ENCODE data around the gene HYCC1. TPM values are rescaled to one million over a fixed set of nuclear protein-coding genes. Genes with fewer than 3 reads are reported as not detected.
"Not testable (repeated sequence)": the region's sequence is repeated elsewhere in the genome, so short reads cannot be mapped to it uniquely, and the experiment has no call there.

HYCC1 gene
- total RNA-seq, 1 experiment from 2014 or later: 19.6 TPM

DNA sequence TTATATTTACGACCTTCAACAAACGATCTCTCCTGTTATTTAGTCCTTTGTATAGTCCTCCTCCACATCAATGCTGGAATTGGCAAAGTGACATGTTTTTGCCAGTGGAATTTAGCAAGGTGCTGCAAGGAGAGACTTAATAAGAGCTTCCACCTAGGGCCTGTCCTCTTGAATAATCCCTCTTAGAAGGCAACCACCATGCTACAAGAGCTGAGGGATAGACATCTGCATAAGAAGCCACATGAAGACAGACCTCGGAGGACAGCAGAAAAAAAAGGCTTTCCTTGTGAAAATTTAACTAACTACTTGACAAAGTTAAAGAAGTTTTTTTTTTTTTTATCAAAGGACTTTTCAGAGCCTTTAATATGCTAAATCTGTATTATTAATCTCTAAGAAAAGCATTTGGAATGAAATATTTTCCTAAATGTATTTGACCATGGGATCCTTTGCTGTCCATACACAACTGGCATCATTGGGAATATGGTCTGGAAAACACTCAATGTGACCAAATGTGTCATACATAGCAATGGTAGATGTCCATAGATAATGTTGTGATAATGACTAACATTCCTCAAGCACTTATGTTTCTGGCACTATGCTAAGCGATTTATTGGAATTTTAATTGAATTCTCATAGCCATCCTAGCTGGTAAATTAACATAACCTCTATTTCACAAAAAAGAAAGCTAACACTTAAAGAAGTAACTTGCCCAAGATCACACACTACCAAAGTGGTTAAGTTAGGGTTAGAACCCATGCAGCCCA, 13.2 kb downstream of the HYCC1 start:
- no peaks in the 10 kb centered on the region for H3K36me3 ChIP-seq
- DNase-seq: no peak
- H3K4me3 ChIP-seq: no peak overlapping the region
- H3K27me3 ChIP-seq: no peaks in the 10 kb centered on the region
- H3K9me3 ChIP-seq: no peaks in the 10 kb centered on the region

DNA sequence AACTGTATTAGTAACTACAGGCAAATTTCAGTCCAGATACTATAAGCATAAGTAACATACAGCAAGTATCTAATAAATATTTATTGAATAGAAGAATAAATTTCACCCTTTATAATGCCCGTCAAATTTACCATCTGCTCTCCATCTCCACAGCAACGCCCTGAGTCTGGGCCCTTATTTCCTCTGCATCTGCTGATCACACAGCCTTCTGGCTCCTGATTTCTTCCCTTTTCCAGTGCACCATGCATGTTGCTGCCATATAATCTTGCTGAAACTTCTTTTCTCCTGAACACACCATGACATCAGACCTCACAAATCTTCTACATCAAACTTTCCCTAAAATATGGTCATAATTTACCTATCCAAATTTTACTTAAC, 15.4 kb downstream of the HYCC1 start:
- H3K4me3 ChIP-seq: no peak overlapping the region
- no peaks in the 10 kb centered on the region for H3K27me3 ChIP-seq
- DNase-seq: no peak
- H3K36me3 ChIP-seq: no peaks in the 10 kb centered on the region
- H3K9me3 ChIP-seq: no peaks in the 10 kb centered on the region

DNA sequence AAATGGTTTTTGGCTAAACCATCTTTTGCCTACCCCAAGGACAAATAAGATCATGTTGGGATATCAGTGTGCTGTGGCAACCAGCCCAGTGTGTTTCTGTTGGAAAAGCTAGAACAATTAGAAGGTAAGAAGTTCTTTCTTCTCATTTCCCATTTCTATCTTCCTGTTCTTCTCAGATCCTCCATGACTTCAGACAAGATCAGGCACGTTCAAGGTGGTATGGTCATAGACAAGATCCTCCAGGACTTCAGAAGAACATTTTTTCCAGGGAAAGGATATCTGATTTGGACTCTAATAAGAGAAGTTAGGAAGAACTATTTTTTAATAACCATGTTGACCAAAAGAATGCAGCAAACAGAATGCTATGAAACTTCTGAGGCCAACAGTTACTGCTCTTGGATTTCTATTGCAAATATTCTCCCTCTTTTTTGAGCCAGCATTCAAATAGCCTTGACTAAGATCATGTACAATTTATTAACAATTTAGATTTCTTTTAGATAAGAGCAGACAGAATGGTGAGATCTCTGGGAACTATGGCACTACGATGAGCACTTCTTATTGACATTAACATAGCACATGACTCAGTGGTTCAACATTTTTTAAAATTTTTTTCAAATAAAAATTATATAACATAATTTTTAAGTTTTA, 15.9 kb downstream of the HYCC1 start:
- H3K27me3 ChIP-seq: no peaks in the 10 kb centered on the region
- no peak overlapping the region for H3K4me3 ChIP-seq
- H3K9me3 ChIP-seq: no peaks in the 10 kb centered on the region
- no peaks in the 10 kb centered on the region for H3K36me3 ChIP-seq
- no peak for DNase-seq

DNA sequence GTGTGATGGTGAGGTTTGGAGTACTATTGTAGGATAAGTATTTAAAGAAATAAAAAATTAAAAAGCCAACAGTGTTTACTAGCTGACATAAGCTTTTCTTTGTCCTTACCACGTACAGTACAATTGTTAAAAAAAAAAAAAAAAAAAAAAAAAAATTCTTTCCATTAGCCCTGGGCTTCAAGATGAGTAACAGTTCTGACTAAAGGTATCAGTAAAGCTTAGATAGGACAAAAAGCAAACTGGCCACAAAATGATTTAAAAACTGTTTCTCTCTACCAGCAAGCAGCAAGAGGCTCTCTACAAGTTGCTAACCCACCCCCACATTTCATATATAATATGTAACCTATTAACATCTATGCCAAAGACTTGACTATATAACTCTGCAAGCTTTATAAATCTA, 17.5 kb downstream of the HYCC1 start:
- Histone ChIP-seq H3K4me3 (no peak overlapping the region), H3K9me3 (no peaks in the 10 kb centered on the region), H3K36me3 (no peaks in the 10 kb centered on the region), H3K27me3 (no peaks in the 10 kb centered on the region)
- DNase-seq: no peak

DNA sequence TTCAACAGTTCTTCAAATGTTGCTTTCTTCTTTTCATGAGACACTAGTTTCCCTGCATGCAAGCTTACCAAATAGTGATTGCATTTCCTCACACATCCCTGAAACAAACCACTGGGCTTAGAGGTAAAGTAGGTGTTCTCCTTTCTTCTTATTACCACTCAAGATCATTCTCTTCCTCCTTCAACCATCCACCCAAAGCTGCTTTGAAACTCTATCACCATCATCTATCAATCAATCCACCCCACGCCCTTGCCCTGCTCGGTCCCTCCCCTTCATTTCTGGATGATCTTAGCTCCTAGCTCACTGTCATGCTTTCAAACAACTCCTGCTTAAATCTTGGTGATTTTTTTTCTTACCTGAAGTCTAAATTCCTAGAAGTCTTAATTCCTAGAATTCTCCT, 18.9 kb downstream of the HYCC1 start:
- Histone ChIP-seq H3K9me3 (no peaks in the 10 kb centered on the region), H3K27me3 (no peaks in the 10 kb centered on the region), H3K4me3 (no peak overlapping the region), H3K36me3 (peaks cover 2% of the 10 kb centered on the region)
- no peak for DNase-seq

DNA sequence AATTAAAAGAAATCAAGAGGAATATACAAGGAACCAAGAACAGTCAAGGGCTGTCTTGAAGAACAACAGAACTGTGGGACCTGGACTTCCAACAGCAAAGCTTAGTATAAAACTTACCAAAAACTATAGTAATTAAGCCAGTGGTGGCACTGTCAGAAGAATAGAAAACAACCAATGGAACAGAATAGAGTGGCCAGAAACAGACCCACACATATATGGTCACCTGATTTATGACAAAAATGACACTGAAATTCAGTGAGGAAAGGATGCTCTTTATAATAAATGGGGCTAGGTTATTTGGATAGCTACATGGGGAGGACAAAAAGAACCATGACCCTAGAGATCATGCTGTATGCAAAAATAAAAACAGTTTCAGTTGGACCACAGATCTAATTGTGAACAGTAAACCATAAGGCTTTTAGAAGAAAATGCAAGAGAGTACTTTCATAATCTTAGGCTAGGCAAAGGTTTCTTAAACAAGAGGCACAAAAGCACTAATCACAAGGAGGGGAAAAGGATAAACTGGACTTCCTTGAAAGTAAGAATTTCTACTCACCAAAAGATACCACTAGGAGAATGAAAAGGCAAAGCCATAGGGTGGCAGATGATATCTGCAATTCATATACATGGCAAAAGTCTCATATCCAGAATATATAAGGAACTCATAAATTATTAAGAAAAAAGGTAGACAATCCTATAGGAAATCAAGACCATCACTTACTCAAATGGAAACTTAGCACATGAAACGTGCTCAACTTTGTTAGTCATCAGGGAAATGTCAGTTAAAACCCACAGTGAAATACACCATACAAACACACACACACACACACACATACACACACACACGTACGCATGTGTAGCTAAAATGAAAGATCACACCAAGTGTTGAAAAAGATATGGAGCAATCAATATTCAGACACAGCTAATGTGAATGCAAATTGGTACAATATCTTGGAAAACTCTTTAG, 20.8 kb downstream of the HYCC1 start:
- no peaks in the 10 kb centered on the region for H3K27me3 ChIP-seq
- peaks cover 7% of the 10 kb centered on the region for H3K36me3 ChIP-seq
- no peaks in the 10 kb centered on the region for H3K9me3 ChIP-seq
- DNase-seq: no peak
- H3K4me3 ChIP-seq: no peak overlapping the region

DNA sequence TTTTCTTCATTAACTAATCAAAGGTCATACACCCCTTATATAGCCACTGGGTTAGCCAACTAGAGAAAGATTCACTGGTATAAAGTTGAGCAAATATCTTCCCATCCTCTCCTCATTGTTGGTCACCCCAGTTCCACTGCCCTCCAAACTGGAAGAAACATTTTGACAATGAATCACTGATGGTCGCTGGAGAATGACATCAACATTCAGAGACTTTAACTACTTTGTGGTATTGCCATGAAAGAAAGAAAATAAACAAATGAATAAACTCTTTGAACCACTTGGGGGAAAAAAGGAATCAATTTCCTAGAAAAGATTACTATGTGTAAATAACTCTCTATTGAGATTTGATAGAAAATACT, 23.4 kb downstream of the HYCC1 start:
- Histone ChIP-seq H3K9me3 (no peaks in the 10 kb centered on the region), H3K27me3 (no peaks in the 10 kb centered on the region), H3K4me3 (no peak overlapping the region), H3K36me3 (peaks cover 7% of the 10 kb centered on the region)
- peak; percentile 5 for DNase-seq

DNA sequence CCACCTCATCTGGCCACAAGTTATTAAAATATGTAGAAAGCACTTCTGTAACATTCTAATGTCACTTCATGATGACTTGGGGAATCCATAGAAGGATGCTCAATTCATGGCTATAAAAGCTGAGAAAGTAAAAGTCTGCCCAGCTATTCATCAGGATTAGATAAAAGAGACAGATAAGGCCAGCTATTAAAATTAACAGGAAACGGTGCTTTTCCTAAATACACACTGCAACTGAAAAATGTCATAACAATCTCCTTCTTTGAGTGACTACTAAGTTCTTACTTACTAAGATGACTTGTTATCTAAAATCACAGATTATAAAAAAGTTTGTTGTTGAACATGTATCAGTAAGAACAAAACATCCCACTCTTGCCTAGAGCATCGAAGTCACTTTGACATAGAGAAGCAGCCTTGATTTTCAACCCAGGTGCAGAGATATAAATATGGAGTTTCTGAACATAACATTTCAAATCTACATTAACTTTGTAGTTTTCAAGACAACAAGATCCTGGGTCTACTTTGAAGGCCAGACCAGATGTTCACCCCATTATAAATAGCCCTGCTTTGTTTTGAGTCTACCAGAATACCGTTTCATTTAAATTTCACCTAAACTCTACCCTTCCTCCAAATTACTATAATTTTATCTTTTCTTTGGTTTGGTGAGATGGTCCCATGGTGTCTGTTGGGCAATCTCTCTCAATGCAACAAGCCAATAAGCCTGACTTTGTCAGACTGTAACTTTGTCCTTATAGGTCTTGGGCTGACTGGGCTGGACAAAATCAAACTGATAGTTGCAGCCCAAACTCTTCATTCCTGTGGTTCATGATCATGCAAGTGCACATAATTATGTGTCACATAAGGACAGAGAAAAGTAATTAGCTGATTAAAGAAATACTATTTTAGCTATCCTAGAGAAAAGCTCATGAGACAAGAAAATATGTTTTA, 24.0 kb downstream of the HYCC1 start:
- Histone ChIP-seq H3K27me3 (no peaks in the 10 kb centered on the region), H3K4me3 (no peak overlapping the region), H3K9me3 (no peaks in the 10 kb centered on the region), H3K36me3 (peaks cover 10% of the 10 kb centered on the region)
- no peak for DNase-seq

DNA sequence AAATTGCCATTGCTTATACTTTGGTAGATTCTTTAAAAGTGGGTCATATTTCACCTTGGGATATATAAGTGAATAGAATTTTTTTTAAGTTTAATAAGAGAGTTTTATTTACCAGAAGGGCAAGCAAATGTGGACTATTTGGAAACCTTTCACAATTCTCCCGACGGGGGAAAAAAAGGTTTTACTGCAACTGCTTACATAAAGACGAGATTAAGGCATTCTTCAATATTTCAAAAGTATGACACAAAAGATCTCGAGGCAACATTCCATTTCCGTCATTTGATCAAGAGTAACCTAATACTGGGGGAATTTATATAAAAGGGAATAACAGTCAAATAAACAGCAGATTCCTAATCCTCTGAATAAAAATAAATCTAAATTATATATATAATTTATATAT, 28.5 kb downstream of the HYCC1 start:
- no peak for DNase-seq
- Histone ChIP-seq H3K36me3 (peaks cover 18% of the 10 kb centered on the region), H3K4me3 (no peak overlapping the region)

DNA sequence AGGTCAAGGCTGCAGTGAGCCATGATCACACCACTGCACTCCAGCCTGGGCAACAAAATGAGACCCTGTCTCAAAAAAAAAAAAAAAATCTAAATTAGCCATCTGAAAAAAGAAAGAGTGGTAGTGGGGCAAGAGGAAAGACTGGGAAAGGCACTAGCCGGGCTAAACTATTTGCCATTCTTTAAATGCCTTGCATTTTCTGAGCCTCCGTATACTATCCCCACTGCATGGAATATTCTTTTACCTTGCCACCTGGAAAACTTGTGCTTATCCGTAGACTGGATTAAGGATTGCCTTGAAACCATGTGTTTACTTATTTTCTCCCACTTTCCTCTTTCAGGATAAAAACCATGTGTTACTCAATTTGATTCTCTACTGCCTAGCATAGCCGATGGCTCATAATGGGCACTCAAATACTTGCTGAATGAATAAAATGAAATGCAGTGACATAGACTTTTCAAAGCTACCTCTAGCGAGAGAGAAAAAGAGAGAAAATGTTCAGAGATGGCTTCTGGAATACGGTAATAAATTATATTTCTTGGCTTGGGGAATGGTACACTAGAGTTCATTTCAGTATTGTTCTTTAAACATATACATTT, 30.6 kb downstream of the HYCC1 start:
- DNase-seq: no peak
- peaks cover 14% of the 10 kb centered on the region for H3K36me3 ChIP-seq
- no peaks in the 10 kb centered on the region for H3K27me3 ChIP-seq
- no peaks in the 10 kb centered on the region for H3K9me3 ChIP-seq
- no peak overlapping the region for H3K4me3 ChIP-seq

More for the DNA sequence above, 28.5 kb downstream of the HYCC1 start:
- Histone ChIP-seq H3K27me3 (no peaks in the 10 kb centered on the region), H3K9me3 (no peaks in the 10 kb centered on the region)

DNA sequence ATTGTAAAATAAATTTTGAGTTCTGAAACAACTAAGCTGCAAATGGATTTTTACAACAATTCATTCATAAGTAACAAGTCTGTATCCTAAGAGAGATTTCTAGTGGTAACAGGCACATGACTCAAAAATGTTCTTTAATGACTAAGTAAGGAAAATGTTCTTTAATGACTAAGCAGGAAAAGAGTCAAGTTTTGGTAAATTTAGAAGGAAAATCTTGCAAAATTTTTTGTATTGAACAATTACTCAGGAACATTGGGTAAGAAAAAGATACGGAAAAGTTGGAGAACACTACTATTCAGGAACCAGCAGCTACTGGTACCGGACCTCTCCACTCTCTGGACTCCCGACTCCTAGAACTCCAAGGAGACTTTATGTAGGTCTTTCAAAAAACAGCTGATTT, 33.5 kb downstream of the HYCC1 start:
- no peak overlapping the region for H3K4me3 ChIP-seq
- H3K9me3 ChIP-seq: no peaks in the 10 kb centered on the region
- peaks cover 26% of the 10 kb centered on the region for H3K36me3 ChIP-seq
- no peaks in the 10 kb centered on the region for H3K27me3 ChIP-seq
- no peak for DNase-seq

DNA sequence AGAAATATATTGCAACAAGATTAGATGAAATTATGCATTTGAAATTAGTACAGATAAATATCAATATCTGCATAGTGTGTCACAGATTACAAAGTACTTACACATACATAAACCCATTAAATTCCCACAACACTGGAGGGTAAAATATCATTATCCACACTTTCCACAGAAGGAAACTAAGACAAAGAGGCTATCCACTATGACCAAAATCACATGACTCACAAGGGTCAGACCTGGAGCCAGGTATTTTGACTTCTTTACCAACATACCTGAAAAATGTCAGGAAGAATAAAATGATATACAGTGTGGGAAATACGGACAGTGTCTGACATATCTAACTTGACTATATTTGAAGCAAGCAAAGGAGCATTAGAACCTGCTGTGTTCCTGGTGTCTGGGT, 34.1 kb downstream of the HYCC1 start:
- Histone ChIP-seq H3K27me3 (no peaks in the 10 kb centered on the region), H3K36me3 (peaks cover 25% of the 10 kb centered on the region), H3K4me3 (no peak overlapping the region), H3K9me3 (no peaks in the 10 kb centered on the region)
- DNase-seq: no peak

DNA sequence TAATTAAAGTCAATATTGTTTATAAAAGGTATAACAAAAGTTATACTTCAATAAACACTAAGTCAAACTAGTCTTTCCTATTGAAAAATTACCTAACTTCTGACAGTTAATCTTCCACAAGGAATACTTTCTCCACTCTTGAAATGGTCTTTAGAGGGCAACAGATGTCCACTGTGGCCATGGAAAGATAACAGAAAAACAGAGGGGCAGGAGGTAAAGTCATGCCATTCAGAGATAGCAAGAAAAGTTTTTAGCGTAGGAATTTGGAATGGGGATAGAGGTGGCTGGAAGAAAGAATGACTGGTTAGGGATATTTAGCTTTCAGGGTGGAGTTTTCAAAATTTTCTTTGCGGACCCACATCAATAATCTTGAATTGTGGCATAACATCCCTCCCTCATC, 34.7 kb downstream of the HYCC1 start:
- H3K9me3 ChIP-seq: no peaks in the 10 kb centered on the region
- H3K27me3 ChIP-seq: no peaks in the 10 kb centered on the region
- H3K4me3 ChIP-seq: no peak overlapping the region
- peaks cover 31% of the 10 kb centered on the region for H3K36me3 ChIP-seq
- DNase-seq: no peak

DNA sequence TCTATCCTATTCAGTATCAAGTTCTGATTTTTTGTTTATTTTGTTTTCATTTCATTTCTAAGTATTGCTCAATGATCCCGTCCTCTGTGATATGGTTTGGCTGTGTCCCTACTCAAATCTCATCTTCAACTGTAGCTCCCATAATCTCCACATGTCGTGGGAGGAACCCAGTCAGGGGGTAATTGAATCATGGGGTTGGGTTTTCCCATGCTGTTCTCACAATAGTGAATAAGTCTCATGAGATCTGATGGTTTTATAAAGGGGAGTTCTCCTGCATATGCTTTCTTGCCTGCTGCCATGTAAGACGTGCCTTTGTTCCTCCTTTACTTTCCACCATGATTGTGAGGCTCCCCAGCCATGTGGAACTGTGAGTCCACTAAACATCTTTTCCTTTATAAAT, 39.3 kb downstream of the HYCC1 start:
- not testable (repeated sequence) for H3K27me3 ChIP-seq, H3K9me3 ChIP-seq, DNase-seq, H3K4me3 ChIP-seq
- H3K36me3 ChIP-seq: peaks cover 54% of the 10 kb centered on the region

DNA sequence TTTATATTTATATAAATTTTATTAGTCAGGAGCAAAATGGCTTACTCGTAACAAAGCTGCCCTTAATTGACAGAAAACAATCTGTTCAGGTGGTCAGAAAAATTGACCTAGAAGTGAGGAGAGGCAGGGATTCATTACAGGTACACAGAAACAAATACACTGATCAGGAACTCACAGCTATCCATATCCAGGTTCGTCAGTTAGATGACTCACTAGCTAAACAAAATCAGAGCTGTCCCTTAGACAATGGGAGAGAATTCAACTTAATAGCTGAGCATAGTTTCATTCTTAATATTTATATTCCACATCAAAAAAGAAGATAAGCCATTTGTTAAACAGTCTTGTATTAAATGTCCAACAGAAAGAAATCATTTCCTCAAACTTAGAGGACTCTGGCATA, 41.7 kb downstream of the HYCC1 start:
- Histone ChIP-seq H3K27me3 (no peaks in the 10 kb centered on the region), H3K4me3 (no peak overlapping the region)
- DNase-seq: no peak

DNA sequence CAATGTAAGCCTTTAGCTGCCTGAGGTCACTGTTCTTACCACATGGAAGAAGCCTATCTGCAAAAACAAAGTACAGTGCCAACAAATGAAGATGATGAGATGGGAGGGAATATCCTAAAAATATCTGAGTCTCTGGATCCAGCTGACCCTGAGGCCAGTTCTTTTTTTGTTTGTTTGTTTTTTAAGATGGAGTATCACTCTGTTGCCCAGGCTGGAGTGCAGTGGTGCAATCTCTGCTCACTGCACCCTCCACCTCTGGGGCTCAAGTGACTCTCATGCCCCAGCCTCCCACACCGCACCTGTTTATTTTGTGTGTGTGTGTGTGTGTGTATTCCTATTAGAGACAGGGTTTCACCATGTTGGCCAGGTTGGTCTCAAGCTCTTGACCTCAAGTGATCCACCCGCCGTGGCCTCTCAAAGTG, 44.9 kb downstream of the HYCC1 start:
- Histone ChIP-seq H3K36me3 (peaks cover 31% of the 10 kb centered on the region), H3K27me3 (no peaks in the 10 kb centered on the region), H3K9me3 (peaks cover 4% of the 10 kb centered on the region), H3K4me3 (no peak overlapping the region)
- no peak for DNase-seq

More for the DNA sequence above, 41.7 kb downstream of the HYCC1 start:
- Histone ChIP-seq H3K9me3 (peaks cover 4% of the 10 kb centered on the region), H3K36me3 (peaks cover 53% of the 10 kb centered on the region)

All from MG63 (cell line).